HG02884 (cell line): ENCODE data around the gene ZNF609.
"Not testable (repeated sequence)": the region's sequence is repeated elsewhere in the genome, so short reads cannot be mapped to it uniquely, and the experiment has no call there.

Experiments
- ATAC-seq: cut with Tn5 transposase; IDR thresholded peaks from one replicate; pipeline ENCODE4 v1.9.1; 2021; ENCODE audit warnings: mild to moderate bottlenecking, moderate library complexity; ENCODE audit not compliant: unreplicated experiment

The ZNF609 gene

GRCh38 chr15:64454282-64454681 lies 6.1 kb upstream of the ZNF609 start:
- ATAC-seq, result no peak

- ATAC-seq, result no peak
These were observed 4.4 kb upstream of the ZNF609 start for GRCh38 chr15:64455961-64456371.

GRCh38 chr15:64456634-64457108 lies 3.7 kb upstream of the ZNF609 start:
- no peak for ATAC-seq

GRCh38 chr15:64459066-64459781 lies 1.2 kb upstream of the ZNF609 start:
- ATAC-seq, result no peak

- no peak for ATAC-seq
These were observed 644 bp downstream of the ZNF609 start for GRCh38 chr15:64460724-64461720.

GRCh38 chr15:64461721-64462162 lies 1.4 kb downstream of the ZNF609 start:
- no peak for ATAC-seq

GRCh38 chr15:64462492-64462891 lies 2.1 kb downstream of the ZNF609 start:
- ATAC-seq, result no peak

GRCh38 chr15:64464276-64465005 lies 4.1 kb downstream of the ZNF609 start:
- no peak for ATAC-seq

- no peak for ATAC-seq
These were observed 6.2 kb downstream of the ZNF609 start for GRCh38 chr15:64466408-64467141.

GRCh38 chr15:64472161-64472560 lies 11.8 kb downstream of the ZNF609 start:
- ATAC-seq, result no peak

- no peak for ATAC-seq
These were observed 14.5 kb downstream of the ZNF609 start for GRCh38 chr15:64474846-64475245.

- no peak for ATAC-seq
These were observed 16.2 kb downstream of the ZNF609 start for GRCh38 chr15:64476550-64476949.

GRCh38 chr15:64478863-64479262 lies 18.5 kb downstream of the ZNF609 start:
- no peak for ATAC-seq

- no peak for ATAC-seq
These were observed 20.5 kb downstream of the ZNF609 start for GRCh38 chr15:64480891-64481290.

- ATAC-seq, result no peak
These were observed 23.4 kb downstream of the ZNF609 start for GRCh38 chr15:64483749-64484148.

- ATAC-seq, result no peak
These were observed 25.4 kb downstream of the ZNF609 start for GRCh38 chr15:64485796-64486195.

GRCh38 chr15:64490598-64491259 lies 30.4 kb downstream of the ZNF609 start:
- ATAC-seq, result no peak

- ATAC-seq, result no peak
These were observed 33.3 kb downstream of the ZNF609 start for GRCh38 chr15:64493641-64494040.

- ATAC-seq, result not testable (repeated sequence)
These were observed 35.6 kb downstream of the ZNF609 start for GRCh38 chr15:64495968-64496367.
